ENCODE results near the gene GLCCI1.

Gene GLCCI1

GRCh38 chr7:7977774-7978173 is 9.2 kb downstream of the GLCCI1 start:
- H3K4me3 ChIP-seq (ENCODE audit: low read depth, low read length): no peak overlapping the region
- POLR2A ChIA-PET: no interaction called here
- peak; percentile 58 for DNase-seq (ENCODE audit: low read depth, low spot score)
- CTCF ChIA-PET: interaction anchor here (0.7 to 2.0 kb wide), 4 partner anchors 11 to 221 kb away, joined by 3 to 7 read pairs (median 4); no protein-coding TSS in a partner anchor
- no peak for TF ChIP-seq CTCF (IDR thresholded peaks at IDR 0.05; ENCODE audit: insufficient read depth, low read length, missing control alignments)

GRCh38 chr7:7978860-7979259 is 10.3 kb downstream of the GLCCI1 start:
- CTCF ChIA-PET: interaction anchor here (0.9 to 1.7 kb wide), 3 partner anchors 11 to 298 kb away, joined by 4 read pairs; partner anchors contain the start of gene GLCCI1
- DNase-seq (ENCODE audit: low read depth, low spot score): no peak
- POLR2A ChIA-PET: no interaction called here
- H3K4me3 ChIP-seq (ENCODE audit: low read depth, low read length): no peak overlapping the region
- no peak for TF ChIP-seq CTCF (IDR thresholded peaks at IDR 0.05; ENCODE audit: insufficient read depth, low read length, missing control alignments)

DNA sequence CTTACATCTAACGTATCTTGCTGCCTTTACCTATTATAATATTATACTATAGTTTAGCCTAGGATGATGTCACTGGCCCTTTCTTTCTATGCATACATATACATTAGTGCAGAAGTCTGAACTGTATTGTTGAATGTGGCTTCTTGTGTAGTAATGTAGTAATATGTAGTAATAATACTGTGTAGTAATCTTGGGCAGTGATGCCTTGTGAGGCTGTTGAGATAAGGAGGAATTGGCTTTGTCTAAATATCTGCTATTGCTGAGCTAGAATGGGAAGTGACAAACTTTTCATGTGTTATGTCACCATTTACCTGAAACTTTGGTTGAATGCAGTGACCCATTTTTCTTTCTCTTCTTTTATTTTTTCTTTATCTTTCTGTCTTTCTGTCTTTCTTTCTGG is 11.0 kb downstream of the GLCCI1 start:
- POLR2A ChIA-PET: no interaction called here
- no peak for TF ChIP-seq CTCF (IDR thresholded peaks at IDR 0.05; ENCODE audit: insufficient read depth, low read length, missing control alignments)
- DNase-seq (ENCODE audit: low read depth, low spot score): no peak
- no peak overlapping the region for H3K4me3 ChIP-seq (ENCODE audit: low read depth, low read length)
- CTCF ChIA-PET: interaction anchor here (1.3 to 1.7 kb wide), 2 partner anchors 14 to 299 kb away, joined by 4 read pairs; no protein-coding TSS in a partner anchor

DNA sequence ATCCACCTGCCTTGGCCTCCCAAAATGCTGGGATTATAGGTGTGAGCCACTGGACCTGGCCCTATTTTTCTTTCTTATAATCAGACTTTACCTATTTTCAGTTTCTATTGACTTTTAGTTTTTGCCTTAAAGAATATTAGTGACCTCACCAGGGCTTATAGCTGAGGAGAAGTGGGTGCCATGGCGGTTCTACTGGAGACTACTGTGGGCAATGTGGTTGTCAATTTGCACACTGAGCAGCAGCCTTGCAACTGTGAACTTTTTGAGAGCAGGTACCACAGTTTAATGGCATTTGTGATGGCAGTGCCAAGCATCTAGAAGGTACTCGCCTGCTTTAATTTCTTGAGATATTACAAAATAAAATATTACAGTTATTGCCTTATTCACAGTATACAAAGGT is 11.5 kb downstream of the GLCCI1 start:
- CTCF ChIA-PET: interaction anchor here (1.0 to 1.7 kb wide), 3 partner anchors 15 to 299 kb away, joined by 3 to 4 read pairs (median 4); no protein-coding TSS in a partner anchor
- POLR2A ChIA-PET: no interaction called here
- DNase-seq (ENCODE audit: low read depth, low spot score): no peak
- TF ChIP-seq CTCF (IDR thresholded peaks at IDR 0.05; ENCODE audit: insufficient read depth, low read length, missing control alignments): no peak
- no peak overlapping the region for H3K4me3 ChIP-seq (ENCODE audit: low read depth, low read length)

DNA sequence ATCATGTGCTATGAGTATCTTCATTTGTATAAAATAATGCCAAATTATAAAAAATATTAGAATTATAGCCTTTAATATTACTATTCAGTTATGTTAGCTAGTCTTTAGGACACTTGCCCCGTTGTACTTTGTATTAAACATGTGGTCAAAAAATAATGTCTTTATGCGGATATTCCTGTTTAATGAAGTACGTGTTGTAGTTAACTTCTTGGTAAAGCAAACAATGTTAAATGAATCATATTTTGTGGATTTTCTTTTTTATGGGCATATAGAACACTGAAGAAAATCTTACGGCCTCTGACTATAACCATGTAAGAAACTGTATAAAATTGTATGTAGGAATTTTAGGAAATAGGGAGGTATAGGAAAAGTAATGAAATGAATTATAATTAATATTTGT is 14.3 kb downstream of the GLCCI1 start:
- POLR2A ChIA-PET: no interaction called here
- no peak for TF ChIP-seq CTCF (IDR thresholded peaks at IDR 0.05; ENCODE audit: insufficient read depth, low read length, missing control alignments)
- CTCF ChIA-PET: no interaction called here
- no peak overlapping the region for H3K4me3 ChIP-seq (ENCODE audit: low read depth, low read length)
- DNase-seq (ENCODE audit: low read depth, low spot score): no peak

GRCh38 chr7:7984424-7984823 is 15.8 kb downstream of the GLCCI1 start:
- ChIA-PET POLR2A (no interaction called here), CTCF (no interaction called here)
- H3K4me3 ChIP-seq (ENCODE audit: low read depth, low read length): no peak overlapping the region
- TF ChIP-seq CTCF (IDR thresholded peaks at IDR 0.05; ENCODE audit: insufficient read depth, low read length, missing control alignments): no peak
- DNase-seq (ENCODE audit: low read depth, low spot score): no peak
